Stimulated activated naive CD8-positive, alpha-beta T cell treated with anti-CD3 and anti-CD28 coated beads, Interleukin-15, Interleukin-2, amounts not matched to agents 100 ng/mL and 50 ng/mL, for 24 hours (primary cell): ENCODE results near the gene ADAMTS17.

Experiments
- H3K27ac Mint-ChIP-seq: one replicate; pipeline ENCODE4 v1.8.0; 2021; ENCODE audit warnings: mild to moderate bottlenecking, mixed read lengths
- H3K27me3 Mint-ChIP-seq: one replicate; pipeline ENCODE4 v1.8.0; 2021; ENCODE audit warnings: mixed read lengths
- H3K36me3 Mint-ChIP-seq: one replicate; pipeline ENCODE4 v1.8.0; 2021; ENCODE audit warnings: low read depth, mixed read lengths
- H3K4me1 Mint-ChIP-seq: one replicate; pipeline ENCODE4 v1.8.0; 2021; ENCODE audit warnings: low read depth, mixed read lengths
- H3K4me3 Mint-ChIP-seq: one replicate; pipeline ENCODE4 v1.8.0; 2021; ENCODE audit warnings: mild to moderate bottlenecking, mixed read lengths
- H3K9me3 Mint-ChIP-seq: one replicate; pipeline ENCODE4 v1.8.0; 2021; ENCODE audit warnings: mixed read lengths

ADAMTS17 gene

DNA sequence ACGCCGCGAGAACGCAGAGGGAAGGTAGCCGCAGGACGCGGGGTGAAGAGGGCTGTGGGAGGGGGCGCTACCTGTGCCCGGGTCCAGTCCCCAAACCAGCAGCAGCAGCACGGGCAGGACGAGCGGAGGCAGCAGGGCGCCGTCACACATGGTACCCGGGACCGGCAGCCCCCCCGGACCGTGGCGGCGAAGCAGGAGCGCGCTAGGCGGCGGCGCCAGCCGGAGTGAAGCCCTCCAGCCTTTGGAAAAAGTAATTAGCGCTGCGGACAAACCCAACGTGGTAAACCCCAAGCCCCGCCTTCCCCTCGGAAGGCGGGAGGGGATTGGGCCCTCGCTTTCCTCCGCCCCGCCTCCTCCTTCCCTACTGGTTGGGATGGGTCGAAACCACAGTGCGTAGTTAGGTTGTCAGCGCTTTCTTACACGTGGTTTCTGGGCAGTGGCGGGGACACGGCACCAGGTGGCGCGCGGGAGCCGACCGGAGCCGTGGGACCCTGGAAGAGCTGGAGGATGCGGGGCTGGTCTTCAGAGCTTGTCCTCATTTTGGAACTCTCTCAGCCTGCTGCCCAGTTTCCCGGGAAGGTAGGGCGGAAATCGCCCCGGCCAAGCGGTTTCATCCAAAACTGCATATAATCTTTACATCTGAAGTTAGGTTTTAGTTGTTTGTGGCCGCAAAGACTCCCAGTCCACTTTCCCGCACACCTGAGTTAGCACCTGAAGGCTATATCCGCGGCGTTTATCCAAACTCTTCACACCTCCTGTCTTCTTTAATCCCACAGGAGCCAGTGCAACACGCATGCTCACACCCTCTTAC, at the start of gene ADAMTS17:
ADAMTS17 (minus strand) TSS at position 226 of the 811 bp plus-strand sequence; CDS start at position 150, 76 bp downstream.
- no peaks in the 10 kb centered on the region for H3K9me3 Mint-ChIP-seq
- H3K27me3 Mint-ChIP-seq: peaks cover 25% of the 10 kb centered on the region
- H3K36me3 Mint-ChIP-seq: no peaks in the 10 kb centered on the region
- H3K27ac Mint-ChIP-seq: no peak within 1 kb of the TSS
- H3K4me1 Mint-ChIP-seq: peaks cover 16% of the 10 kb centered on the region
- H3K4me3 Mint-ChIP-seq: peak within 1 kb of the TSS; percentile 35

DNA sequence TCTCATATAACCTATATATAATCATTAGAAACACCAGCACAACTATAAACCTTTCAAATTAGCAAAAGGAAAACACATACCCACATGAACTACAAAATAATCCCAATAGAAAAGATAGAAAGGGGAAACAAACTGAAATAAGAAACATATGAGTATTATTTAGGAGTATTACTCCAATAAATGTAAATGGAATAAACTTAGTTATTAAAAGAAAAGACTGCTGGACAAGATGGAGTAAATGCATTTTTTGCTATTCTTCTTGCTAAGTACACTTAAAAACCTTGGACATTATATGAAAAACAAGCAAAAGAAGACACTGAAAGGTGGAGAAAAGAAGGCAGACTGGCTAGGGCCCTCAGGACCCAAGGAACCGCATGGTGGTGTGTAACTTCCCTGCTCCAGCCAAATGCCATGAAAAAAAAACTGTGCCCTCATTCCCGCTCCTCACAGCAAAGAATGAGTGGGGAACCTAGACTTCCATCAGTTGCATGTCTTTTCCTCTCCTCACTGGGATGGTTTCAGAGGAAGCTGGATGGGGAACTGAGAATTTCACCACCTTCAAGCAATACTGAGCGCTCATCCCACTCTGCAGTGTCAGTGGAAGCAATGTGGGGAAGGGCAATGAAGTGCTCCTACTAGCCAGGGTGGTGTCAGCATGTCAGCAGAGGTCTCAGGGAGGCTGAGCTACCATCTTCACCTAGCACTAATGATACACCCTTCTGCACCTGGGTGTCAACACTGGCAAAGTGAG, 43.7 kb upstream of the ADAMTS17 start:
- peaks cover 6% of the 10 kb centered on the region for H3K27me3 Mint-ChIP-seq
- no peaks in the 10 kb centered on the region for H3K4me1 Mint-ChIP-seq
- peaks cover 20% of the 10 kb centered on the region for H3K9me3 Mint-ChIP-seq
- no peak overlapping the region for H3K27ac Mint-ChIP-seq
- H3K36me3 Mint-ChIP-seq: peaks cover 8% of the 10 kb centered on the region
- H3K4me3 Mint-ChIP-seq: no peak overlapping the region

GRCh38 chr15:100384108-100384410, 42.3 kb upstream of the ADAMTS17 start:
- Mint-ChIP-seq H3K36me3 (peaks cover 8% of the 10 kb centered on the region), H3K4me3 (no peak overlapping the region), H3K27me3 (peaks cover 8% of the 10 kb centered on the region), H3K9me3 (peaks cover 20% of the 10 kb centered on the region), H3K27ac (no peak overlapping the region), H3K4me1 (no peaks in the 10 kb centered on the region)

DNA sequence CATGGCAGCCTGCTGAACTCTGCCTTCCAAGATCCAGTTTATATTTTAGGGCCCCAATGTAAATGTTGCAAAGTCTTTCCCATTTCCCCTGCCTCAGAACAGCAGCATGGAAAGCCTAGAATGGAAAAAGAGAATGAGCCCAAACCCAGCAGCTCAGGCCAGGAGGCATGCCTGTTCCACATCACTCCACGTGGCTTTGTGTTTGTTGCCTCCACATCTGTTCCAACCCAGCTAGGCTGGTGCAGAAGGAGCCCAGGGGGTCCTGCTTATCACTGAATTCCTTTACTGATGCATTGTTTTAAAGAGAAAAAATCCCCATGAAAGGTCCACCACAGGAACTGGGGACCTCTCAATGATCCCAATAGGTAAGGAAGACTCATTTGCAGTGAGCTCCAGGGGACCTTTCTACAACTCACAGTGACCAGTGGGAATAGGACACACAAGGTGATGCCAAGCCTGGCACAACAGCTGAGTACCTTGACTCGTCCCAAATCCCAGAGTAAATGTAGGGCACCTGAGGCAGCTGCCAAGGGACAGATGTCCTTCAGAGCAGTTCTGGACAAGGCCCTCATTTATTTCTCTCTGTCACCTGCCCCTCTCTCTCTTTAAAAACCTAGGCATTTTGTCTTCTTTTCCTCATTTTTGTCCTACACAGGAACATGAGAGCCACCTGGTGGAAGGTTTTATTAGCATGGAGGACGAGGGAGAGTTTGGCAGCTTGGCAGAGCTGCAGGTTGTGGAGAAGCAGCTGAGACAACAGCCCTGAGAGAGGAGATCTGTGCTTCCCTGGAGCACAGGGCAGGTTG, 41.7 kb upstream of the ADAMTS17 start:
- Mint-ChIP-seq H3K4me1 (no peaks in the 10 kb centered on the region), H3K4me3 (no peak overlapping the region), H3K27me3 (peaks cover 9% of the 10 kb centered on the region), H3K27ac (no peak overlapping the region), H3K9me3 (peaks cover 16% of the 10 kb centered on the region), H3K36me3 (peaks cover 8% of the 10 kb centered on the region)

DNA sequence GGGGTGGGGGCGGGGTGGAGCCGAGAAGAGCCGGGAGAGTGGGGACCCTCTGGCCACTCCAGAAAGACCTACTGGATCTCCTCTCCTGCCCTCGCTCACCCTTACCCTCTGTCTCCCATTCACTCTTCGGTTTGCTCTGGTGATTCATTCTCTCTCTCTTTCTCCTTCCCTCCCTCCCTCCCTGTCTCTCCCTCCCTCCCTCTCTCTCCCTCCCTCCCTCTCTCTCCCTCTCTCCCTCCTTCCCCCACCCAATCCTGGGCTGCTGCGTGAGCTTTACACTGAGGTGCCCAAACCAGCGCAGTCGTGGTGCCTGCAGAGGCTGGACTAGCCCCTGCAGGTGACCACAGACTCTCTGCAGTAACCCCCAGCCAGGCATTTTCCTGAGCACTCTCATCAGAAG, 32.2 kb upstream of the ADAMTS17 start:
- peaks cover 42% of the 10 kb centered on the region for H3K27me3 Mint-ChIP-seq
- H3K27ac Mint-ChIP-seq: no peak overlapping the region
- H3K4me3 Mint-ChIP-seq: peak overlapping the region; percentile 41
- no peaks in the 10 kb centered on the region for H3K36me3 Mint-ChIP-seq
- H3K9me3 Mint-ChIP-seq: peaks cover 13% of the 10 kb centered on the region
- H3K4me1 Mint-ChIP-seq: peaks cover 5% of the 10 kb centered on the region

DNA sequence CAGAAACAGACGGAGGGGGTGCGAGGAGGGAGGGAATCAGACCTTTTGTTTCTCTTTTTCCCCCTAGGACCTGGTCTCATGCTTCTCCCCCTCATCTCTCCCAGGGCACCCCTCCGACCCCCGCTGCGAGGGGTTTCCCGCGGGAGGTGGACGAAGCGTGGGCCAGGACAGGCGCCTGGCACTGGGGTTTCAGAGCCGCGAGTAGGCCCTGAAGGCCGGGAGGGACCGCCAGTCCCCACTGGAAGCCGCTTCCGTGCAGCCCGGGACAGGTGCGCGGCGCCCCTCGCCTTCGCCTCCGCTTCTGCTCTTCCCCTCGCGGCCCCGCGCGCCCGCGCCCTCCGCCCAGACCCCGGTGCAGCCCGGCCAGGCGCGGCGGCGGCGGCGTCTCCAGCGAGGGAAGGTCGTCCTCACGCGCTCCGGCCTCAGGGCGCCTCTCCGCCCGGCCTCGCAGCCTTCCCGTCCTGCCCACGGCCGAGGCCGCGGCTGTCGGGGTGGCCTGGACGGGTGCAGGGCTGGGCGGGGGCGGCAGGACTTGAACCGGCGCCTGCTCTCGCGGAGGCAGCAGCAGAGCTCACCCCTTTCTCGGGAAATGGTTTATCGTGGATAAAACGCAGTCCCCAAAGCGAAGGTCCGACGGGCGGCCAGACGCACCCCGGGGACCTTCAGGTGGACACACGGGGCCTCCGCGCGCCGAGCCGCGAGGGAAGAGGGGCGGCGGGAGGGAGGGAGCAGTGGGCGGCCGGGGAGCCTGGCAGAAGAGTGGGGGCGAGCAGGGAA, 31.5 kb upstream of the ADAMTS17 start:
- Mint-ChIP-seq H3K27me3 (peaks cover 43% of the 10 kb centered on the region), H3K9me3 (peaks cover 13% of the 10 kb centered on the region), H3K27ac (no peak overlapping the region), H3K4me3 (no peak overlapping the region), H3K36me3 (no peaks in the 10 kb centered on the region), H3K4me1 (peaks cover 5% of the 10 kb centered on the region)

- Mint-ChIP-seq H3K27me3 (peaks cover 45% of the 10 kb centered on the region), H3K4me3 (no peak overlapping the region), H3K36me3 (no peaks in the 10 kb centered on the region), H3K27ac (no peak overlapping the region), H3K9me3 (peaks cover 13% of the 10 kb centered on the region), H3K4me1 (peaks cover 5% of the 10 kb centered on the region)
These were observed 31.0 kb upstream of the ADAMTS17 start for GRCh38 chr15:100372739-100373119.

- Mint-ChIP-seq H3K27ac (no peak overlapping the region), H3K9me3 (no peaks in the 10 kb centered on the region), H3K4me1 (no peaks in the 10 kb centered on the region), H3K4me3 (no peak overlapping the region), H3K36me3 (no peaks in the 10 kb centered on the region), H3K27me3 (peaks cover 70% of the 10 kb centered on the region)
These were observed 13.6 kb upstream of the ADAMTS17 start for GRCh38 chr15:100355342-100355741.

GRCh38 chr15:100353449-100353848, 11.7 kb upstream of the ADAMTS17 start:
- Mint-ChIP-seq H3K36me3 (no peaks in the 10 kb centered on the region), H3K27me3 (peaks cover 57% of the 10 kb centered on the region), H3K9me3 (no peaks in the 10 kb centered on the region), H3K4me3 (no peak overlapping the region), H3K27ac (no peak overlapping the region), H3K4me1 (no peaks in the 10 kb centered on the region)

GRCh38 chr15:100350434-100351226, 8.9 kb upstream of the ADAMTS17 start:
- no peaks in the 10 kb centered on the region for H3K9me3 Mint-ChIP-seq
- peaks cover 33% of the 10 kb centered on the region for H3K27me3 Mint-ChIP-seq
- H3K27ac Mint-ChIP-seq: no peak overlapping the region
- H3K4me1 Mint-ChIP-seq: no peaks in the 10 kb centered on the region
- no peaks in the 10 kb centered on the region for H3K36me3 Mint-ChIP-seq
- peak overlapping the region; percentile 81 for H3K4me3 Mint-ChIP-seq

DNA sequence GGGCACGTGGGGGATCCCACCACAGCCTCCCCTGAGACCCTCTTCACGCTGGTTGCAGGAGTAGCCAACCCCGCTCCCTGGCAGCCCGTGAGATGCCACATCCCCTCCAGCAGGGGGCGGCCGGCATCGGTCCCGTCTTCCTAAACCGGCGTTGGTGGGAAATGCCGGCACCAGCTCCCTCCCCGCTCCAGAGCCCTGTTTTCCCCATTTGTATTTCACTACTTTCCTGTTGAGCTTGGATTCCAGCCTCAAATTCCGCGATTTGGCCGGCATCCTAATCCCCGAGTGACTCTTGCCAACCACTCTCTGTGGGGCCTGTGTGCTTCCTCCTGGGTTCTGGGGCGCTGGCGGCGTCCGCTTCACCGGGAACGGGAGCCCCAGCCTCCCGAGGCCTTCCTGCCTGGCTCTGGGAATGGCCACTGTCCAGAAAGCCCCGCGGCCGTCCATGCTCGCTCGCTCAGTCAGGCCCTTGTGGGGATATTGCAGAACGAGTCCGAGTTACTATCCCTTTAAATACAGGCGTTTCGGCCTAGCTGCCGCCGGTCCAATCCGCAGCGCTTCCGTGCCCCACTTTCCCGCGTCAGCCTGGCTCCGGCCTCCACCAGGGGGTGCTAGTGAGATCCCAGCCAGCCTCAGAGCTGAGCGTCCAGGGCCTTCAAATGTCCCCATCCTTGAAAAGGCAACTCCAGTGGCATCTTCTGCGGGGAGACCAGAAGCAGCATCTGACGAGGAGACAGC, 8.1 kb upstream of the ADAMTS17 start:
- H3K27me3 Mint-ChIP-seq: peaks cover 27% of the 10 kb centered on the region
- H3K36me3 Mint-ChIP-seq: no peaks in the 10 kb centered on the region
- no peaks in the 10 kb centered on the region for H3K9me3 Mint-ChIP-seq
- H3K27ac Mint-ChIP-seq: peak overlapping the region; percentile 67
- H3K4me3 Mint-ChIP-seq: peak overlapping the region; percentile 81
- no peaks in the 10 kb centered on the region for H3K4me1 Mint-ChIP-seq

- Mint-ChIP-seq H3K27ac (no peak overlapping the region), H3K9me3 (no peaks in the 10 kb centered on the region), H3K27me3 (peaks cover 21% of the 10 kb centered on the region)
These were observed 7.5 kb upstream of the ADAMTS17 start for GRCh38 chr15:100349321-100349695.

DNA sequence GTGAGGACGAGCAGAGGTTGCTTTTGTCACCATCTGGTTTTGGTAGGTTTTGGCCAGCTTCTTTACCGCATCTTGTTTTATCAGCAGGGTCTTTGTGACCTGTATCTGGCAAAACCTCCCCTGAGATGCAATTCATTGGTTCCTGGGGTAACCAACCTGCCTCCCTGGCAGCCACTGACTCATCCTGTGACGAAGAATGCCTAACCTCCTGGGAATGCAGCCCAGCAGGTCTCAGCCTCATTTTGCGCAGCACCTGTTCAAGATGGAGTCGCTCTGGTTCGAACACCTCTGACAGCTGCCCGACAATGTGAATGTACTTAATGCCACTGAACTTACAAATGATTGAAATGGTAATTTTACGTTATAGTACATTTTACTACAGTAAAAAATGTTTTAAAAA, 6.8 kb upstream of the ADAMTS17 start:
- Mint-ChIP-seq H3K27ac (no peak overlapping the region), H3K4me1 (no peaks in the 10 kb centered on the region), H3K9me3 (no peaks in the 10 kb centered on the region), H3K4me3 (no peak overlapping the region), H3K27me3 (peaks cover 18% of the 10 kb centered on the region), H3K36me3 (no peaks in the 10 kb centered on the region)

More at GRCh38 chr15:100349321-100349695, 7.5 kb upstream of the ADAMTS17 start:
- Mint-ChIP-seq H3K4me3 (peak overlapping the region; percentile 81), H3K4me1 (no peaks in the 10 kb centered on the region), H3K36me3 (no peaks in the 10 kb centered on the region)
